Erythroblast (primary cell): ENCODE results near the gene HORMAD1.

Experiments
- GATA1 ChIP-seq: IDR thresholded peaks from 2 replicates; pipeline ENCODE4 v1.6.1; 2011; ENCODE audit warnings: low read depth, mild to moderate bottlenecking, control low read depth, low read length, moderate library complexity
- POLR2A ChIP-seq: IDR thresholded peaks from 2 replicates; pipeline ENCODE4 v1.6.1; 2011; ENCODE audit warnings: mild to moderate bottlenecking, low read length

DNA sequence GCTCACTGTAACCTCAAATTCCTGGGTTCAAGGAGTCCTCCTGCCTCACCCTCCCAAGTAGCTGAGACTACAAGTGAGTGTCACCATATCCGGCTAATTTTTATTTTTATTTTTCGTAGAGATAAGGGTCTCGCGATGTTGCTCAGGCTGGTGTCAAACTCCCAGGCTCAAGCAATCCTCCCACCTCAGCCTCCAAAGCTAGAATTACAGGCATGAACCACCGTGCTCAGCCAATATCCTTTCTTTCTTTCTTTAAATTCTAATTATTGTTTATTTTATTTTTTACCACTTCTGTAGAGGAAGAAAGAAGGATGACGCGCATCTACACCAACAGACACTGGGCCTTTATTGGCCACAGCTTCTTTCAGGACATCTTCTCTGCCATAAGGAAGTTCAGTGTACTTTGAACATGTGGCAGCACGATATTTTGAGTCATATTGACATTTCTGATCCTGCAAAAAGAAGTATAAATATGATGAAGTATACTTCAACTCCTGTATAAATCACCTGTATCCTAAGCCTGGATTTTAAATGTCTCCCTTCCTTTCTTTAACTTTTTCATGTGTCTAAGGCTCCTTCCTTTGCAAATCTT lies 29.1 kb upstream of the HORMAD1 start:
- TF ChIP-seq POLR2A (no peak), GATA1 (no peak)
